A673 (cell line): Measurements from ENCODE around the gene ANP32A. TPM values are rescaled to one million over a fixed set of nuclear protein-coding genes. Genes with fewer than 3 reads are reported as not detected.

ENCODE experiments used
- BruUV-seq: library from RNA; stranded (reverse); fragments of 400-500 nt; replicated peaks from 2 replicates; lab custom pipeline; 2021; lab: Mats Ljungman, UMichigan
- CTCF ChIA-PET: fragments of 300-600 bp; sonication (Branson Sonifier 250); formaldehyde crosslinking; loops from one replicate; lab custom pipeline; 2022; ENCODE audit warnings: antibody characterized with exemption; lab: Charles Lee
- POLR2A ChIA-PET: fragments of 300-600 bp; sonication (Branson Sonifier 250); formaldehyde crosslinking; loops from one replicate; lab custom pipeline; 2022; ENCODE audit warnings: antibody characterized with exemption; ENCODE audit not compliant: low non-redundant PET; lab: Charles Lee
- DNase-seq: peaks from one replicate; pipeline ENCODE4 v3.0.0-alpha.2; 2015; ENCODE audit warnings: low spot score
- H3K27ac ChIP-seq: fragments of 200-600 bp; sonication (generic); 2 replicates; pipeline ENCODE4 v1.5.1; 2016; ENCODE audit warnings: mixed run types, low read depth, mild to moderate bottlenecking, mixed read lengths, antibody characterized with exemption, low read length; ENCODE audit not compliant: poor library complexity, severe bottlenecking
- H3K27me3 ChIP-seq: fragments of 200-600 bp; sonication (generic); replicated peaks from 2 replicates; pipeline ENCODE4 v1.6.1; 2017; ENCODE audit warnings: mixed run types, low read depth, mild to moderate bottlenecking, mixed read lengths, antibody characterized with exemption, low read length; ENCODE audit not compliant: insufficient read depth, poor library complexity
- H3K36me3 ChIP-seq: fragments of 200-600 bp; sonication (generic); 2 replicates; pipeline ENCODE4 v1.6.1; 2016; ENCODE audit warnings: mixed run types, mild to moderate bottlenecking, mixed read lengths, antibody characterized with exemption, low read length; ENCODE audit not compliant: insufficient read depth, poor library complexity, severe bottlenecking
- H3K4me1 ChIP-seq: fragments of 200-600 bp; sonication (generic); 2 replicates; pipeline ENCODE4 v1.6.1; 2017; ENCODE audit warnings: mixed run types, mild to moderate bottlenecking, mixed read lengths, antibody characterized with exemption, low read length; ENCODE audit not compliant: insufficient read depth, poor library complexity, severe bottlenecking
- H3K4me3 ChIP-seq: fragments of 200-600 bp; sonication (generic); 2 replicates; pipeline ENCODE4 v1.5.1; 2016; ENCODE audit warnings: low read depth, mixed run types, mild to moderate bottlenecking, mixed read lengths, low read length; ENCODE audit not compliant: poor library complexity, severe bottlenecking
- H3K9me3 ChIP-seq: fragments of 200-600 bp; sonication (generic); 2 replicates; pipeline ENCODE4 v1.6.1; 2016; ENCODE audit warnings: mixed run types, low read depth, mild to moderate bottlenecking, mixed read lengths, antibody characterized with exemption, low read length; ENCODE audit not compliant: poor library complexity, severe bottlenecking
- EZH2 ChIP-seq: fragments of 200-600 bp; sonication (generic); IDR thresholded peaks from 2 replicates; pipeline ENCODE4 v1.6.1; 2017; ENCODE audit warnings: borderline replicate concordance, low read depth, mild to moderate bottlenecking, mixed read lengths, antibody characterized with exemption, low read length; ENCODE audit not compliant: poor library complexity, severe bottlenecking
- intact Hi-C: fragments of 100-400 bp; cut with micrococcal nuclease; formaldehyde crosslinking; loops from one replicate; pipeline ENCODE4 v1.10.0; 2022; ENCODE audit not compliant: unreplicated experiment
- total RNA-seq: library from RNA; stranded (reverse); gene quantifications from 2 replicates; pipeline ENCODE4 v1.2.3, GENCODE V29; 2021
- TF ChIP-seq, protein P1 (sequence below): fragments of 300-800, 200-600 bp; sonication (generic); conservative IDR thresholded peaks from 2 replicates; pipeline ENCODE4 v1.5.1; 2017; ENCODE audit warnings: low read depth, mild to moderate bottlenecking, antibody characterized with exemption, low read length, moderate library complexity, mixed read lengths

The ANP32A gene
- total RNA-seq, 1 experiment from 2014 or later = 331 TPM

DNA sequence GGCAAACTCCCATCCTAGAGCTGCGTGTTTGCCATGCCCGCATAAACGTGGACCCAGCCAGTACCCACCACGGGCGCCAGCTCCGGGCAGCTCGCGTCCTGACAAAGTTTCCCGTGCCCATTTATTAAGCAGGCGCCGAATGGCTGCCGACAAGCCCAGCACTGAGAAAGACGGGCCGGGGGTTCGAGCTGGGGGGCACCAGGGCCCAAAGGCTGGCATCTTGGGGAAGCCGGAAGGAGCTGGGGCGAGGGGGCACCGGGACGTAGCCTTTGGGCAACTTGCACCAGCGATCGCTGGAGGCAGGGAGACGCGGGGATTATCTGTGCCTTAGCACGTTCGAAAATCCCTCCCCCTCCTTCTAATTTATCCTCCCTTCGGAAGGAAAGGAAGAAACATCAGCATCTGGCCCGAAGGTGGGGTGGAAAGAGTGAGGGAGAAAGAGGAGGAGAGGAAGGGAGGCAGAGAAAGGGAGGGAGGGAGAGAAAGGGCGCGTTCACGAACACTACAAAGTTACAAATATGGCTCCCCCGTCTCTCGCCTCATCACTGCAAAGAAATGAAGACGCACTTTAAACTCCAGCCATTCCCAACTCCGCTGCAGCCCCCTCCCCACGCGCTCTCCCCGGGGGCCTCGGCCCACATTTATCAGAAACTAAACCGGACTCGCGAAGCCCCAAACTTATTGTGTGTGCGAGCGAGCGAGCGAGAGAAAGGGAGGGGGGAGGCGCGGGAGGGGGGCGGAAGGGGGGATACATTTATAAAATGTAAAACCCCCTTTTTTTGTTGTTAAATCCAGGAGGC is 1.0 kb downstream of the ANP32A start:
- Histone ChIP-seq H3K36me3 (peaks cover 3% of the 10 kb centered on the region), H3K4me1 (peaks cover 34% of the 10 kb centered on the region), H3K27ac (peak overlapping the region; percentile 99), H3K4me3 (peak overlapping the region; percentile 74), H3K27me3 (no peaks in the 10 kb centered on the region), H3K9me3 (no peaks in the 10 kb centered on the region)
- TSS peak; percentile 48 for BruUV-seq
- POLR2A ChIA-PET = interaction anchor here (0.6 kb wide), 1 partner anchor 26 kb away, joined by 3 read pairs; no protein-coding TSS in a partner anchor
- DNase-seq = peak; percentile 85
- CTCF ChIA-PET = interaction anchor here (0.6 kb wide), 1 partner anchor 56 kb away, joined by 6 read pairs; no protein-coding TSS in a partner anchor
- TF ChIP-seq, protein P1, sequence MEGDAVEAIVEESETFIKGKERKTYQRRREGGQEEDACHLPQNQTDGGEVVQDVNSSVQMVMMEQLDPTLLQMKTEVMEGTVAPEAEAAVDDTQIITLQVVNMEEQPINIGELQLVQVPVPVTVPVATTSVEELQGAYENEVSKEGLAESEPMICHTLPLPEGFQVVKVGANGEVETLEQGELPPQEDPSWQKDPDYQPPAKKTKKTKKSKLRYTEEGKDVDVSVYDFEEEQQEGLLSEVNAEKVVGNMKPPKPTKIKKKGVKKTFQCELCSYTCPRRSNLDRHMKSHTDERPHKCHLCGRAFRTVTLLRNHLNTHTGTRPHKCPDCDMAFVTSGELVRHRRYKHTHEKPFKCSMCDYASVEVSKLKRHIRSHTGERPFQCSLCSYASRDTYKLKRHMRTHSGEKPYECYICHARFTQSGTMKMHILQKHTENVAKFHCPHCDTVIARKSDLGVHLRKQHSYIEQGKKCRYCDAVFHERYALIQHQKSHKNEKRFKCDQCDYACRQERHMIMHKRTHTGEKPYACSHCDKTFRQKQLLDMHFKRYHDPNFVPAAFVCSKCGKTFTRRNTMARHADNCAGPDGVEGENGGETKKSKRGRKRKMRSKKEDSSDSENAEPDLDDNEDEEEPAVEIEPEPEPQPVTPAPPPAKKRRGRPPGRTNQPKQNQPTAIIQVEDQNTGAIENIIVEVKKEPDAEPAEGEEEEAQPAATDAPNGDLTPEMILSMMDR = no peak
- no peak for TF ChIP-seq EZH2
- intact Hi-C loops = no loop called here

DNA sequence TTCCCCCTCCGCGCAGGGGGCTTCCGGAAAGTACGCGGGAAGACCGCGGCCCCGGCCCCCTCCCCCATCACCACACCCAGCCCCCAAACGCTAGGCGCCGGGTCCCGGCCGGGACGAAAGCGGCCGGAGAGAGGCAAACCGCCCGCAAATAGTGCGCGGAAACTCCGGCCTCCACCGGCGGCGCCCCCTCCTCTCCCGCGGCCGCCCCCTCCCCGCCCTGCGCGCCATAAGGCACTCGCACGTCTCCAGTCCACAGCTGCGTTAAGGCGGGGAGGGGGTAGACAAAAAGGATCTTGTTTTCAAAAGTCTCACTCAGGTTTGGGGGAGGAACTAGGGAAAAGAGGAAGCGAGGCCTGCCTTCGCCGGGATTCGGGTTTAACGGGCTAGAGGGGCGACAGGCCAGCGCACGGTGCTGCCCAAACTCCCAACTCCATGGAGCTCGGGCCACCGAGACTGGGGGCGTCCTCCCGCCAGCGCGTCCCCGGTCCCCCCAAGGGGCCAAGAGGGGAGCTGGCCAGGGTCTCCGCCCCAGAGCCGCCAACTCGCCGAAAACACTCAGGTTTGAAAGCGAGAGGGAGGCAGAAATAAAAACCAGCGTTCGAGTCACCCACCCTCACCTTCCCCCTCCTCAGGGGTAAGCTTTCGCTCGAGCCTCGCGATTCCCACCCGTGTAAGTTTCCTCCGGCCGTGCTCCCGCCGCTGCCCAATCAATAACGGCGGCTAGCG is 1.8 kb downstream of the ANP32A start:
- DNase-seq = peak; percentile 74
- CTCF ChIA-PET = interaction anchor here (0.6 to 0.7 kb wide), 2 partner anchors 57 to 391 kb away, joined by 6 to 8 read pairs; no protein-coding TSS in a partner anchor

More for the DNA sequence above, 1.8 kb downstream of the ANP32A start:
- Histone ChIP-seq H3K4me1 (peaks cover 36% of the 10 kb centered on the region), H3K27ac (peak overlapping the region; percentile 99), H3K9me3 (no peaks in the 10 kb centered on the region), H3K27me3 (no peaks in the 10 kb centered on the region), H3K4me3 (peak overlapping the region; percentile 74), H3K36me3 (peaks cover 3% of the 10 kb centered on the region)
- no peak for TF ChIP-seq EZH2
- TF ChIP-seq, protein P1 = no peak
- POLR2A ChIA-PET = no interaction called here
- intact Hi-C loops = no loop called here
- BruUV-seq = TSS peak; percentile 31
